Measurements from ENCODE around the gene YIF1B.

- TF ChIP-seq CTCF (IDR thresholded peaks at IDR 0.05; ENCODE audit: borderline replicate concordance, extremely low read depth, low read length, poor library complexity, severe bottlenecking), result no peak
- TF ChIP-seq EZH2 (IDR thresholded peaks at IDR 0.05; ENCODE audit: borderline replicate concordance, low read depth, low read length, severe bottlenecking), result no peak
Observed at GRCh38 chr19:38335949-38336637, 20.3 kb upstream of the YIF1B start.

All from DND-41 (cell line).